Measurements from ENCODE around the gene RPA1.

DNA sequence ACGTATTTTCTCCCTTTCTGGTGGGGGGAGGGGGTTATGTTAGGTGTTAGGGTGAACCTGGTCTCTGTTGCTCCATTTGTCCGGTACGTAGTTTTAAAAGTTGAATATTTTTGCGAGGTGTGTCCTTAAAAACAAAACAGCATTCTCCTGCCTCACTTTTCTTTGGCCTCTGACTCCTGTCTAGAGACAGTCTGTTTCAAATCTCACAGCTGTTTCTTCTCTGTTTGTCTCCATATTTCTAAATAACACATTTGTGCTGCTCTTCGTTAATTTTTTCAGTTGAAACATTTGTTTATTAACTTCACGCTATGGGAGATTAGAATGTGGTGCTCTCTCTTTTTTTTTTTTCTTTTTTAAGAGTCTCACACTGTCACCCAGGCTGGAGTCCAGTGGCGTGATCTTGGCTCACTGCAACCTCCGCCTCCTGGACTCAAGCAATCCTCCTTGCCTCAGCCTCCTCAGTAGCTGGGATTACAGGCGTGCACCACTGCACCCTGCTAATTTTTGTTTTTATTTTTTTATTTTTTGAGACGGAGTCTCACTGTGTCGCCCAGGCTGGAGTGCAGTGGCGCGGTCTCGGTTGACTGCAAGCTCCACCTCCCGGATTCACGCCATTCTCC is 31.7 kb downstream of the RPA1 start:
- TF ChIP-seq CEBPB (IDR thresholded peaks at IDR 0.05; ENCODE audit: low read depth) (no peak), EZH2 (IDR thresholded peaks at IDR 0.05) (no peak), EGR1 (IDR thresholded peaks at IDR 0.05; ENCODE audit: low read depth) (no peak)
- TF ChIP-seq, protein P1, sequence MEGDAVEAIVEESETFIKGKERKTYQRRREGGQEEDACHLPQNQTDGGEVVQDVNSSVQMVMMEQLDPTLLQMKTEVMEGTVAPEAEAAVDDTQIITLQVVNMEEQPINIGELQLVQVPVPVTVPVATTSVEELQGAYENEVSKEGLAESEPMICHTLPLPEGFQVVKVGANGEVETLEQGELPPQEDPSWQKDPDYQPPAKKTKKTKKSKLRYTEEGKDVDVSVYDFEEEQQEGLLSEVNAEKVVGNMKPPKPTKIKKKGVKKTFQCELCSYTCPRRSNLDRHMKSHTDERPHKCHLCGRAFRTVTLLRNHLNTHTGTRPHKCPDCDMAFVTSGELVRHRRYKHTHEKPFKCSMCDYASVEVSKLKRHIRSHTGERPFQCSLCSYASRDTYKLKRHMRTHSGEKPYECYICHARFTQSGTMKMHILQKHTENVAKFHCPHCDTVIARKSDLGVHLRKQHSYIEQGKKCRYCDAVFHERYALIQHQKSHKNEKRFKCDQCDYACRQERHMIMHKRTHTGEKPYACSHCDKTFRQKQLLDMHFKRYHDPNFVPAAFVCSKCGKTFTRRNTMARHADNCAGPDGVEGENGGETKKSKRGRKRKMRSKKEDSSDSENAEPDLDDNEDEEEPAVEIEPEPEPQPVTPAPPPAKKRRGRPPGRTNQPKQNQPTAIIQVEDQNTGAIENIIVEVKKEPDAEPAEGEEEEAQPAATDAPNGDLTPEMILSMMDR (IDR thresholded peaks at IDR 0.05 in 2 of 3, conservative IDR thresholded peaks at IDR 0.05 in 1 of 3; ENCODE audit: borderline replicate concordance in 1 of 3, insufficient read depth in 1 of 3, low read depth in 2 of 3, low read length in 2 of 3): no peak
- TF ChIP-seq, protein P2, sequence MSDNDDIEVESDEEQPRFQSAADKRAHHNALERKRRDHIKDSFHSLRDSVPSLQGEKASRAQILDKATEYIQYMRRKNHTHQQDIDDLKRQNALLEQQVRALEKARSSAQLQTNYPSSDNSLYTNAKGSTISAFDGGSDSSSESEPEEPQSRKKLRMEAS (IDR thresholded peaks at IDR 0.05): no peak
